Epithelial cell of alveolus of lung (primary cell): ENCODE data around the gene RIPOR1. TPM values are rescaled to one million over a fixed set of nuclear protein-coding genes. Genes with fewer than 3 reads are reported as not detected.

Experiments
- total RNA-seq: library from RNA; depleted of rRNA; stranded (reverse); fragments of >200 nt; gene quantifications from 2 replicates; pipeline ENCODE4 v1.2.1, GENCODE V29; 2015

Gene RIPOR1, protein sequence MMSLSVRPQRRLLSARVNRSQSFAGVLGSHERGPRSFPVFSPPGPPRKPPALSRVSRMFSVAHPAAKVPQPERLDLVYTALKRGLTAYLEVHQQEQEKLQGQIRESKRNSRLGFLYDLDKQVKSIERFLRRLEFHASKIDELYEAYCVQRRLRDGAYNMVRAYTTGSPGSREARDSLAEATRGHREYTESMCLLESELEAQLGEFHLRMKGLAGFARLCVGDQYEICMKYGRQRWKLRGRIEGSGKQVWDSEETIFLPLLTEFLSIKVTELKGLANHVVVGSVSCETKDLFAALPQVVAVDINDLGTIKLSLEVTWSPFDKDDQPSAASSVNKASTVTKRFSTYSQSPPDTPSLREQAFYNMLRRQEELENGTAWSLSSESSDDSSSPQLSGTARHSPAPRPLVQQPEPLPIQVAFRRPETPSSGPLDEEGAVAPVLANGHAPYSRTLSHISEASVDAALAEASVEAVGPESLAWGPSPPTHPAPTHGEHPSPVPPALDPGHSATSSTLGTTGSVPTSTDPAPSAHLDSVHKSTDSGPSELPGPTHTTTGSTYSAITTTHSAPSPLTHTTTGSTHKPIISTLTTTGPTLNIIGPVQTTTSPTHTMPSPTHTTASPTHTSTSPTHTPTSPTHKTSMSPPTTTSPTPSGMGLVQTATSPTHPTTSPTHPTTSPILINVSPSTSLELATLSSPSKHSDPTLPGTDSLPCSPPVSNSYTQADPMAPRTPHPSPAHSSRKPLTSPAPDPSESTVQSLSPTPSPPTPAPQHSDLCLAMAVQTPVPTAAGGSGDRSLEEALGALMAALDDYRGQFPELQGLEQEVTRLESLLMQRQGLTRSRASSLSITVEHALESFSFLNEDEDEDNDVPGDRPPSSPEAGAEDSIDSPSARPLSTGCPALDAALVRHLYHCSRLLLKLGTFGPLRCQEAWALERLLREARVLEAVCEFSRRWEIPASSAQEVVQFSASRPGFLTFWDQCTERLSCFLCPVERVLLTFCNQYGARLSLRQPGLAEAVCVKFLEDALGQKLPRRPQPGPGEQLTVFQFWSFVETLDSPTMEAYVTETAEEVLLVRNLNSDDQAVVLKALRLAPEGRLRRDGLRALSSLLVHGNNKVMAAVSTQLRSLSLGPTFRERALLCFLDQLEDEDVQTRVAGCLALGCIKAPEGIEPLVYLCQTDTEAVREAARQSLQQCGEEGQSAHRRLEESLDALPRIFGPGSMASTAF
- 23.4 and 28.3 TPM in 2 replicates for total RNA-seq

DNA sequence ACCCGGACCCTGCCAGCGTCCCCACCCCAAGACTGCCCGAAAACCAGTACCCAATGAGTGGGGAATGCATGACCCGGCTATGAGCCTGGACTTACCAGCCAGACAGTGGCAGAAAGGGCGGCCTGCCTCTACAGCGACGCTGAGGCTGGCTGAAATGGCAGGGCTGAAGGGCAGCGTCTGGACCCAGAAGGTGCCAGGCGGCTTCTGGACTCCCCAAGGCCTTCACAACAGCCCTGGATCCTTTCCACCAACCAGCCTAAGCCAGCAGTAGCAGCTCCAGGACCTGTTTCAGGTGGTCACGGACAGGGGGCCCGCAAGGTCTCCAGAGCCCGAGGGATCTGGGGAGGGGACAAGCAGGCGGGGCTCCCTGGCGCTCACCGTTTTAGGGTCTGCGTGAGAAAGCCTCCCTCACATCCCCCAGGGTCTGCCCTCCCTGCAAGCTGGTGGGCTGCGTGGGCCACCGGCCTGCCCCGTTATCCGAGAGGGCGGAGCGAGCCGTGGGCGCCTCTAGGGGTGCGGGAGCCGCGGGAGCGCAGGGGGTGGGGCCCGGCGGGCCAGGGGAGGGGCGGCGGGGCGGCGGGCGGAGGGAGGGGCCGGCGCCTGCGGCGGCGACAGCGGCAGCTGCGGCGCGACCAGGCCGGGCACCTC is at the start of gene RIPOR1:
RIPOR1 (plus strand) TSS at position 608 of the 648 bp plus-strand sequence. CDS start 9,618 bp downstream, outside the sequence.

DNA sequence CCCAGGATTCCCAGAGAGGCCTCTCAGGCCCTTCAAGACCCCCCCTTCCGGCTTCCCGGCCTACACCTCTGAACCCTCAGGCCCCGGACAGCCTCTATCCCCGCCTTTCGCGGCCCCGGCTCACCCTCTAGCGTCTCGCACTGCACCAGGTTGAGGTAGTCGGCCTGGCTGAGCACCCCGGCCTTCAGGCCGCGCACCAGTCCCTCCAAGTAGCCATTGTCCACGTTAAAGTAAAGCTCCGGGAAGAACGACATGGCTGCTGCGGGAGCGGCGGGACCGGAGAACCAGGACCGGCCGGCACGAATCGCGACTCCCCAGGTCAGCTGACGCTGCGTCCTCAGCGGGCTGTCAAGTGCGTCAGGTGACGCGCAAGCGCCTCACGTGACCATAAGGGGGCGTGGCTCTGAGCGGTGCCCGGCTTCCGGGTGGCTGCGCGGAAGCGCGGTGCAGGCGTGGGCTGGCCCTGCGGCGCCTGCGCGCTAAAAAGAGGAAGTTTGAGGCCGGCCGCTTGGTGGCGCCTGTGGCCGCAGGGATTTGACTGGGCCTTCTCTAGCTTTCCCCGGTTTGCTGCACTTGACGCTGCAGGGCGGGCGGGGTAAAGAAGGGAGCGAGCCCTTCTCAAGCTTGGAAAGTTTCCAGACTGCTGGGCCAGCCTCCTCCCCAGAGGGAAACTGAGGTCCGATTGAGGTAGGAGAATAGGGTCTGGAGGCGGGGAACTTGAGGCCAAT is 47.6 kb upstream of the RIPOR1 start, which contains the start of gene ATP6V0D1:
ATP6V0D1 (minus strand) TSS at position 325 of the 728 bp plus-strand sequence; CDS start at position 254, 71 bp downstream.

DNA sequence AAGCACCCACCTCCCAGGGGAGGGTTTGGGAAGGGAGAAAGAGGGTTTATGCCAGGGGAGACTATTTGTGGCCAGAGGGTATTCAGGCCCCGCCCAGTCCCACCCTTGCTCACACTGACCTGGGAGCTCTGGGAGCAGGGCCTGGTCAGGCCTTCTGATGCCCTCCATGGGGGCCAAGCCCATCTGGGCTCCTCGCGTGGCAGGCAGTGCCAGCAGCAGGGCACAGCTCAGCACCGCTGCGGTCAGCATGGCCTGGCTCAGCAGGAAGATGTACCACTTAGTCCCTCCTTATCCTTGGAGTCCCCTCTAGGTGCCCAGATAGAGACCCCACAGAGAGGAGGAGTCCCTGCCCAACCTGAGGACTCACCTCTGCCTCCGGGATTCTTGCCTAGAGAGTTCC is 45.5 kb upstream of the RIPOR1 start, which contains the start of gene AGRP:
AGRP (minus strand) TSS at position 398 of the 400 bp plus-strand sequence; CDS start at position 249, 149 bp downstream.

DNA sequence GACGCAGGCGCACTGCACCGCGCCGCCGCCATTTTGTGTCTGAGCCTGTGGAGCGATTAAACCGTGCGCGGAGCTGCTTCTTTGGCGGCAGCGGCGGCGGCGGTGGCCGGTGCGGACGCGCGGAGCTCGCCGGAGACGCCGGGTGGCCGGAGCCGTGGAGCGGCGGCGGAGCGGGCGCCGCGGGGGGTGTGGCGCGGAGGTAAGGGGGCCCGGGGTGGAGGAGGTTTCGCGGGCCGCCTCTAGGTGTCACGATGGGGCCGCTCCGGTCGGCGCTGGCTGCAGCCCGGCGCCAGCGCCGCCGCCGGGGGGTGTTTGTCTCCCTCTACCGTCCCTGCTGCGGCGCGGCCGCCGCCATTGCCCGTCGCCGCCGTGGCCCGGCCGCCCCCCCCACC is 33.9 kb downstream of the RIPOR1 start, which contains the start of gene CTCF:
CTCF (plus strand) TSS at position 1 of the 392 bp plus-strand sequence. CDS start 48,307 bp downstream, outside the sequence.

Other genes starting within 250 kb of the RIPOR1 start
- 14.4 and 23.2 TPM in 2 replicates for gene PLEKHG4, start 249.3 kb upstream of the RIPOR1 start, total RNA-seq
- gene KCTD19, start 202.1 kb upstream of the RIPOR1 start, total RNA-seq = 0.24 TPM in 1 of 2 replicates, not detected in the other
- 0.13 TPM in 1 of 2 replicates, not detected in the other for gene LRRC36, start 202.0 kb upstream of the RIPOR1 start, total RNA-seq
- gene TPPP3, start 135.3 kb upstream of the RIPOR1 start, total RNA-seq = 0.91 and 4.2 TPM in 2 replicates
- 3.5 and 9.7 TPM in 2 replicates for gene ZDHHC1, start 112.4 kb upstream of the RIPOR1 start, total RNA-seq
- gene HSD11B2, start 97.7 kb upstream of the RIPOR1 start, total RNA-seq = 2.7 TPM in 1 of 2 replicates, not detected in the other
- gene ATP6V0D1, start 47.7 kb upstream of the RIPOR1 start, total RNA-seq = 115 and 125 TPM in 2 replicates
- not detected in 2 replicates for gene AGRP, start 45.3 kb upstream of the RIPOR1 start, total RNA-seq
- 21.7 and 36.6 TPM in 2 replicates for gene CTCF, start 33.7 kb downstream of the RIPOR1 start, total RNA-seq
- gene CARMIL2, start 116.3 kb downstream of the RIPOR1 start, total RNA-seq = 0.91 and 2.4 TPM in 2 replicates
- 27.3 and 27.9 TPM in 2 replicates for gene ACD, start 131.4 kb downstream of the RIPOR1 start, total RNA-seq
- gene PARD6A, start 132.1 kb downstream of the RIPOR1 start, total RNA-seq = 0.16 and 1.7 TPM in 2 replicates
- 12.8 and 26.7 TPM in 2 replicates for gene ENKD1, start 137.9 kb downstream of the RIPOR1 start, total RNA-seq
- gene C16orf86, start 138.0 kb downstream of the RIPOR1 start, total RNA-seq = 2.3 and 11.7 TPM in 2 replicates
- gene GFOD2, start 190.5 kb downstream of the RIPOR1 start, total RNA-seq = 9.3 and 12.3 TPM in 2 replicates